Activated CD8-positive, alpha-beta memory T cell treated with anti-CD3 and anti-CD28 coated beads, Interleukin-2, amount 50 U/mL, for 4 hours (primary cell): Measurements from ENCODE around the gene E2F3.

ENCODE experiments used
- DNase-seq: peaks from one replicate; pipeline ENCODE4 v3.0.0-alpha.2; 2020

E2F3 gene

DNA sequence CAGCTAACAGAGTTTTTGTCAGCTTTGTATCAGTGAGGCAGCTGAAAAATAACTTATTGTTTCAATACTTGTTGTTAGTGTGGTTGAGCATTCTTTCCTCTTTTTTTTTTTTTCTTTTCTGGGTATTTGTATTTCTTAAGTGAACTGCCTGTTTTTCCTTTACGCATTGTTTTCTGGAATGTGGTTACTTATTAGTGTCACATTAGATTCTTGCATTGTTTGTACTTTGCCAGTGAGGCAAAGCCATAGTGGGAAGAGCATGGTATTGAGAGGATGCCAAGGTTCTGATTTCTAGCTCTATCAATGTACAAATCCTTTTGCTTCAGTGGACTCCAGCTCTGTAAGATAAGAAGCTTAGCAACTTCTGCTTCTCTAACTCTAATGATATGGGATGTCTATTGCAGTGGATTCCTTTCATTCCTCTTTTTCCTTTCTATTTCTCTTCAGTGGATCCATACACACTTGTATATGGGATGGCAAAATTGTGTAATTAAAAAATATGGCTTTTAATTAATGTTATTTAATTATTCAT is 136.5 kb downstream of the E2F3 start:
- DNase-seq: no peak

DNA sequence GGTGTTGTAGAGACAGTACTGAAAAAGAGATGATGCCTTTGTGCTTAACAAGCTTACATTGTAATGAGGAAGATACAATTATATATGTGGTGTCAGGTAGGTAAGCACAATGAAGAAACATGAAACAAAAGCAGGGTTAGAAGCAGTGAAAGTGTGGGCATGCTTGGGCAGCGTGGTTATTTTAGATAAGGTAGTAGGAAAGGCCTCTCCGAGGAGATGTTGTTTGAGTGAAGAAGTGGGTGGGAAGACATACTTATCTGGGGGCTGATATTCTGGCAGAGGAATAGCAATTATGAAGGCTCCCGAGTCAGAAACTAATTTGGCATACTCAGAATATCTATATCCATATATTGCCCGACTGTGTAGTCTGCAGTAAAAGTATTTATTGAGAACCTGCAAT is 137.2 kb downstream of the E2F3 start:
- DNase-seq: no peak

DNA sequence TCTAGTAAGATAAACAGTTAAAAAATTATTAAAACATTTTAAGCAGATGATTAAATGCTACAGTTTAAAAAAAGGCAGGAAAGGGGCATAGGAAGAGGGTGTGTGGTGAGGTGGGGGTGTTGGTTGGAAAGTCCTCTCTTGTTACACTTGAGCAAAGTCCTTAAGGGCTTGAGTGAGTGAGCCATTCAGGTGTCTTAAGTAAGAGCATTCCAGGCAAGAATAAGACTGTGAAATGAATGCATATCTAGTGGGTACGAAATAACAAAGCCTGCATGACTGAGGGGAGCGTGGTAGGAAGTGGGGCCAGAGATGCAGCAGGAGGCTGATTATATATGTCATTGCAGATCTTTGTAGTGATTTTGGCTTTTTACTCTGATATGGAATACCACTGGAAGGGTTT is 137.7 kb downstream of the E2F3 start:
- DNase-seq: no peak

DNA sequence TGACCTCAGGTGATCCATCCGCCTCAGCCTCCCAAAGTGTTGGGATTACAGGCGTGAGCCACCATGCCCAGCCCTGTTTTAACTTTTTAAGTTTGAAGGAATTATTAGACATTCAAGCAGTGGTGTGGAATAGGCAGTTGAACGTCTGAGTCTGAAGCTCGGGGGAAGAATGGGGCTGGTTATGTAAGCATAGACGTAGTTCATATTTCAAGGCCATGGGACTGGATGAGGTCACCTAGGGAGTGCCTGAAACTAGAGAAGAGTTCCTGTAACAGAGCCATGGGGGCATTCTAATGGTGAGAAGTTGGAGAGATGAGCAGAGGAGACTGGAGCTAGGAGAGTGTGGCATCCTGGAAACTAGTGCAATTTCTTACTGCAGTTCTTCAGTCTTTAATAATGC is 139.0 kb downstream of the E2F3 start:
- DNase-seq: no peak

DNA sequence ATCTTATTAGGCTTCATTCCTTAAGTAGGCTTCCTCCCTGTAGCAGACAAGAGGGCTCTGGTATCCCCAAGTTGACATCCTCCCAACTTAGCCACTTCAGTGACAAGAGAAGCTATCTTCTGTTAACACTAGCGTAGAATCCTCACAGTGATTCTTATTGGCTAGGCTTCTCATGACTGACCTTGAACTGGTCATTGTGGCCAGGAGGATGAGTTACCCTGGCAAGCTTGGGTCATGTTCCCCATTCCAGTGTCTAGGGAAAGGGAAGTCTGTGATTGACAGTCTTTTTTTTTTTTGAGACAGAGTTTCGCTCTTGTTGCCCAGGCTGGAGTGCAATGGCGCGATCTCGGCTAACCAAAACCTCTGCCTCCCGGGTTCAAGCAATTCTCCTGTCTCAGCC is 139.7 kb downstream of the E2F3 start:
- no peak for DNase-seq

DNA sequence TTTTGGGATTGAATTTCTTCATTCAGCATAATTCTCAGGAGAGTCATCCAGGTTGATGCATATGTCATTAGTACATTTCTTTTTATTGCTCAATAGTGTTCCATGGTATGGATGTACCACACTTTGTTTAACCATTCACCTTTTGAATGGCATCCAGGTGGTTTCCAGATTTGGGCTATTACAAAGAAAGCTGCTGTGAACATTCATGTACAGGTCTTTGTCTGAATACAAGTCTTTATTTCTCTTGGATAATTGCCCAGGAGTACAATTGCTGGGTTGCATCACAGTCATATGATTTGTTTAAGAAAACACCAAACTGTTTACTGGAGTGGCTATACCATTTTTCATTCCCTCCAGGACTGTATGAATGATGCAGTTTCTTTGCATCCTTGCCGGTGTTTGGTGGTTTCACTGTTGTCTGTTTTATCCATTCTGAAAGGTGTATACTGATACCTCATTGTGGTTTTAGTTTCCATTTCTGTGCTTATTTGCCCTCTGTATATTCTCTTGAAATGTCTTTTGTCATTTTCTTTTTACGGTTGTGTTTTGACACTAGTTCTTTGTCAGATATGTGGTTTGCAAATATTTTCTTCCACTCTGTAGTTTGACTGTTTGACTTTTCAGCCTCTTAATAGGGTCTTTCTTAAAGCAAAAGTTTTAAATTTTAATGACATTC is 141.4 kb downstream of the E2F3 start:
- no peak for DNase-seq
